A673 (cell line): ENCODE results near the gene MAML3. TPM values are rescaled to one million over a fixed set of nuclear protein-coding genes. Genes with fewer than 3 reads are reported as not detected.

Experiments
- BruUV-seq: library from RNA; stranded (reverse); fragments of 400-500 nt; replicated peaks from 2 replicates; lab custom pipeline; 2021; lab: Mats Ljungman, UMichigan
- CTCF ChIA-PET: fragments of 300-600 bp; sonication (Branson Sonifier 250); formaldehyde crosslinking; loops from one replicate; lab custom pipeline; 2022; ENCODE audit warnings: antibody characterized with exemption; lab: Charles Lee
- POLR2A ChIA-PET: fragments of 300-600 bp; sonication (Branson Sonifier 250); formaldehyde crosslinking; loops from one replicate; lab custom pipeline; 2022; ENCODE audit warnings: antibody characterized with exemption; ENCODE audit not compliant: low non-redundant PET; lab: Charles Lee
- DNase-seq: peaks from one replicate; pipeline ENCODE4 v3.0.0-alpha.2; 2015; ENCODE audit warnings: low spot score
- H3K27ac ChIP-seq: fragments of 200-600 bp; sonication (generic); 2 replicates; pipeline ENCODE4 v1.5.1; 2016; ENCODE audit warnings: mixed run types, low read depth, mild to moderate bottlenecking, mixed read lengths, antibody characterized with exemption, low read length; ENCODE audit not compliant: poor library complexity, severe bottlenecking
- H3K27me3 ChIP-seq: fragments of 200-600 bp; sonication (generic); replicated peaks from 2 replicates; pipeline ENCODE4 v1.6.1; 2017; ENCODE audit warnings: mixed run types, low read depth, mild to moderate bottlenecking, mixed read lengths, antibody characterized with exemption, low read length; ENCODE audit not compliant: insufficient read depth, poor library complexity
- H3K36me3 ChIP-seq: fragments of 200-600 bp; sonication (generic); 2 replicates; pipeline ENCODE4 v1.6.1; 2016; ENCODE audit warnings: mixed run types, mild to moderate bottlenecking, mixed read lengths, antibody characterized with exemption, low read length; ENCODE audit not compliant: insufficient read depth, poor library complexity, severe bottlenecking
- H3K4me1 ChIP-seq: fragments of 200-600 bp; sonication (generic); 2 replicates; pipeline ENCODE4 v1.6.1; 2017; ENCODE audit warnings: mixed run types, mild to moderate bottlenecking, mixed read lengths, antibody characterized with exemption, low read length; ENCODE audit not compliant: insufficient read depth, poor library complexity, severe bottlenecking
- H3K4me3 ChIP-seq: fragments of 200-600 bp; sonication (generic); 2 replicates; pipeline ENCODE4 v1.5.1; 2016; ENCODE audit warnings: low read depth, mixed run types, mild to moderate bottlenecking, mixed read lengths, low read length; ENCODE audit not compliant: poor library complexity, severe bottlenecking
- H3K9me3 ChIP-seq: fragments of 200-600 bp; sonication (generic); 2 replicates; pipeline ENCODE4 v1.6.1; 2016; ENCODE audit warnings: mixed run types, low read depth, mild to moderate bottlenecking, mixed read lengths, antibody characterized with exemption, low read length; ENCODE audit not compliant: poor library complexity, severe bottlenecking
- EZH2 ChIP-seq: fragments of 200-600 bp; sonication (generic); IDR thresholded peaks from 2 replicates; pipeline ENCODE4 v1.6.1; 2017; ENCODE audit warnings: borderline replicate concordance, low read depth, mild to moderate bottlenecking, mixed read lengths, antibody characterized with exemption, low read length; ENCODE audit not compliant: poor library complexity, severe bottlenecking
- intact Hi-C: fragments of 100-400 bp; cut with micrococcal nuclease; formaldehyde crosslinking; loops from one replicate; pipeline ENCODE4 v1.10.0; 2022; ENCODE audit not compliant: unreplicated experiment
- total RNA-seq: library from RNA; stranded (reverse); gene quantifications from 2 replicates; pipeline ENCODE4 v1.2.3, GENCODE V29; 2021
- TF ChIP-seq, protein P1 (sequence below): fragments of 300-800, 200-600 bp; sonication (generic); conservative IDR thresholded peaks from 2 replicates; pipeline ENCODE4 v1.5.1; 2017; ENCODE audit warnings: low read depth, mild to moderate bottlenecking, antibody characterized with exemption, low read length, moderate library complexity, mixed read lengths

MAML3 gene
- total RNA-seq, 1 experiment from 2014 or later: 3.7 TPM

DNA sequence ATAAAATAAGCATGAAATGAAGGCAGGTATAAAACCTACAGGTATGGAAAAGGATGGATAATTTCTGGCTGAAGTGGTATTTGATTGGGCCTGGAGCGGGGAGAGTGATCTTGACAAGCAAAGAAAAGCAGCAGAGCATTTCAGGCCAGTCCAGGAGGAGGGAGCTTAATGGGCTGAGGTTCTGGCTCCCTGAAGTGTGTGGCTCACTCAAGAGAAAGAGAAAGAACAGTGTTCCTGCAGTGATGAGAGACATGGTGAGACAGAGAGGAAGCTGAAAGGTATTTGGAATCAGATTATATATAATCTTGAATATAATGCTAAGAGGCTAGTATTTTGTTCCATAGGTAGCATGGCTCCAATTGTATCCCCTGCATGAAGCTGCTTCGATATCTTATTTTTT, 334.9 kb downstream of the MAML3 start:
- DNase-seq: no peak
- ChIA-PET POLR2A (no interaction called here), CTCF (no interaction called here)
- intact Hi-C loops: no loop called here
- H3K4me3 ChIP-seq: no peak overlapping the region
- no TSS peak for BruUV-seq
- no peaks in the 10 kb centered on the region for H3K36me3 ChIP-seq
- no peak for TF ChIP-seq EZH2
- TF ChIP-seq, protein P1, sequence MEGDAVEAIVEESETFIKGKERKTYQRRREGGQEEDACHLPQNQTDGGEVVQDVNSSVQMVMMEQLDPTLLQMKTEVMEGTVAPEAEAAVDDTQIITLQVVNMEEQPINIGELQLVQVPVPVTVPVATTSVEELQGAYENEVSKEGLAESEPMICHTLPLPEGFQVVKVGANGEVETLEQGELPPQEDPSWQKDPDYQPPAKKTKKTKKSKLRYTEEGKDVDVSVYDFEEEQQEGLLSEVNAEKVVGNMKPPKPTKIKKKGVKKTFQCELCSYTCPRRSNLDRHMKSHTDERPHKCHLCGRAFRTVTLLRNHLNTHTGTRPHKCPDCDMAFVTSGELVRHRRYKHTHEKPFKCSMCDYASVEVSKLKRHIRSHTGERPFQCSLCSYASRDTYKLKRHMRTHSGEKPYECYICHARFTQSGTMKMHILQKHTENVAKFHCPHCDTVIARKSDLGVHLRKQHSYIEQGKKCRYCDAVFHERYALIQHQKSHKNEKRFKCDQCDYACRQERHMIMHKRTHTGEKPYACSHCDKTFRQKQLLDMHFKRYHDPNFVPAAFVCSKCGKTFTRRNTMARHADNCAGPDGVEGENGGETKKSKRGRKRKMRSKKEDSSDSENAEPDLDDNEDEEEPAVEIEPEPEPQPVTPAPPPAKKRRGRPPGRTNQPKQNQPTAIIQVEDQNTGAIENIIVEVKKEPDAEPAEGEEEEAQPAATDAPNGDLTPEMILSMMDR: no peak
- H3K4me1 ChIP-seq: no peaks in the 10 kb centered on the region
- H3K27me3 ChIP-seq: no peaks in the 10 kb centered on the region
- H3K27ac ChIP-seq: no peak overlapping the region
- no peaks in the 10 kb centered on the region for H3K9me3 ChIP-seq

- TF ChIP-seq, protein P1: no peak
- no peak for TF ChIP-seq EZH2
- CTCF ChIA-PET: no interaction called here
- BruUV-seq: no TSS peak
- H3K27ac ChIP-seq: no peak overlapping the region
- no peak overlapping the region for H3K4me3 ChIP-seq
- POLR2A ChIA-PET: no interaction called here
- no peaks in the 10 kb centered on the region for H3K36me3 ChIP-seq
- no peaks in the 10 kb centered on the region for H3K4me1 ChIP-seq
- no peaks in the 10 kb centered on the region for H3K27me3 ChIP-seq
- no peak for DNase-seq
- intact Hi-C loops: no loop called here
- H3K9me3 ChIP-seq: no peaks in the 10 kb centered on the region
Measured at GRCh38 chr4:139817657-139818452, 336.1 kb downstream of the MAML3 start.

GRCh38 chr4:139816856-139817255, 337.1 kb downstream of the MAML3 start:
- no peaks in the 10 kb centered on the region for H3K27me3 ChIP-seq
- TF ChIP-seq EZH2: no peak
- TF ChIP-seq, protein P1: no peak
- intact Hi-C loops: no loop called here
- H3K27ac ChIP-seq: no peak overlapping the region
- no peak for DNase-seq
- no peaks in the 10 kb centered on the region for H3K9me3 ChIP-seq
- CTCF ChIA-PET: no interaction called here
- POLR2A ChIA-PET: no interaction called here
- no TSS peak for BruUV-seq
- H3K4me1 ChIP-seq: no peaks in the 10 kb centered on the region
- no peaks in the 10 kb centered on the region for H3K36me3 ChIP-seq
- no peak overlapping the region for H3K4me3 ChIP-seq
